ENCODE results near the gene DVL2. TPM values are rescaled to one million over a fixed set of nuclear protein-coding genes. Genes with fewer than 3 reads are reported as not detected.

The DVL2 gene
- total RNA-seq, 4 donors from 2014 or later: 34.5 to 55.5 (median 43.7) TPM

GRCh38 chr17:7238420-7239090 is 4.2 kb upstream of the DVL2 start:
- DNase-seq (ENCODE audit: extremely low spot score): no peak
- WGBS: under 1% methylated on average over 31 of the region's 39 CpGs
- H3K4me1 ChIP-seq: peaks cover 37 to 63% (median 61%) of the 10 kb centered on the region in 4 donors

GRCh38 chr17:7237761-7238419 is 3.6 kb upstream of the DVL2 start:
- no peak for DNase-seq (ENCODE audit: extremely low spot score)
- peaks cover 38 to 64% (median 62%) of the 10 kb centered on the region in 4 donors for H3K4me1 ChIP-seq
- H3K9me3 ChIP-seq: no peaks in the 10 kb centered on the region
- H3K27ac ChIP-seq (replicated peaks in 1 of 4): peak overlapping the region; percentile 89 to 97 (median 96)
- intact Hi-C loops (cut with DNase I): no loop called here
- TF ChIP-seq EP300 (IDR thresholded peaks at IDR 0.05): no peak
- peak; percentile 11 to 30 for TF ChIP-seq POLR2AphosphoS5 (IDR thresholded peaks at IDR 0.05)
- 0% methylated on average over 10 of the region's 73 CpGs for WGBS
- H3K4me3 ChIP-seq: peak overlapping the region; percentile 69 to 99 (median 94)
- H3K27me3 ChIP-seq: no peaks in the 10 kb centered on the region
- H3K36me3 ChIP-seq: peaks cover 13 to 37% (median 32%) of the 10 kb centered on the region in 4 donors

More at GRCh38 chr17:7238420-7239090, 4.2 kb upstream of the DVL2 start:
- intact Hi-C loops (cut with DNase I): no loop called here
- Histone ChIP-seq H3K27me3 (no peaks in the 10 kb centered on the region), H3K9me3 (no peaks in the 10 kb centered on the region), H3K27ac (replicated peaks in 1 of 4) (peak overlapping the region; percentile 89 to 97 (median 96)), H3K4me3 (peak overlapping the region; percentile 69 to 99 (median 94)), H3K36me3 (peaks cover 13 to 37% (median 32%) of the 10 kb centered on the region in 4 donors)
- TF ChIP-seq POLR2AphosphoS5 (IDR thresholded peaks at IDR 0.05) (no peak), EP300 (IDR thresholded peaks at IDR 0.05) (no peak)

- H3K4me1 ChIP-seq: peaks cover 43 to 70% (median 68%) of the 10 kb centered on the region in 4 donors
- H3K27me3 ChIP-seq: no peaks in the 10 kb centered on the region
- intact Hi-C loops (cut with DNase I): no loop called here
- 35% methylated on average over 6 of the region's 6 CpGs for WGBS
- TF ChIP-seq POLR2A (IDR thresholded peaks at IDR 0.05; ENCODE audit: low read depth): no peak
- TF ChIP-seq EP300 (IDR thresholded peaks at IDR 0.05): no peak
- TF ChIP-seq, protein P1, sequence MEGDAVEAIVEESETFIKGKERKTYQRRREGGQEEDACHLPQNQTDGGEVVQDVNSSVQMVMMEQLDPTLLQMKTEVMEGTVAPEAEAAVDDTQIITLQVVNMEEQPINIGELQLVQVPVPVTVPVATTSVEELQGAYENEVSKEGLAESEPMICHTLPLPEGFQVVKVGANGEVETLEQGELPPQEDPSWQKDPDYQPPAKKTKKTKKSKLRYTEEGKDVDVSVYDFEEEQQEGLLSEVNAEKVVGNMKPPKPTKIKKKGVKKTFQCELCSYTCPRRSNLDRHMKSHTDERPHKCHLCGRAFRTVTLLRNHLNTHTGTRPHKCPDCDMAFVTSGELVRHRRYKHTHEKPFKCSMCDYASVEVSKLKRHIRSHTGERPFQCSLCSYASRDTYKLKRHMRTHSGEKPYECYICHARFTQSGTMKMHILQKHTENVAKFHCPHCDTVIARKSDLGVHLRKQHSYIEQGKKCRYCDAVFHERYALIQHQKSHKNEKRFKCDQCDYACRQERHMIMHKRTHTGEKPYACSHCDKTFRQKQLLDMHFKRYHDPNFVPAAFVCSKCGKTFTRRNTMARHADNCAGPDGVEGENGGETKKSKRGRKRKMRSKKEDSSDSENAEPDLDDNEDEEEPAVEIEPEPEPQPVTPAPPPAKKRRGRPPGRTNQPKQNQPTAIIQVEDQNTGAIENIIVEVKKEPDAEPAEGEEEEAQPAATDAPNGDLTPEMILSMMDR (IDR thresholded peaks at IDR 0.05): no peak
- TF ChIP-seq POLR2AphosphoS5 (IDR thresholded peaks at IDR 0.05): no peak
- H3K4me3 ChIP-seq: peak overlapping the region; percentile 69 to 99 (median 94)
- DNase-seq (ENCODE audit: extremely low spot score): no peak
- peaks cover 13 to 37% (median 32%) of the 10 kb centered on the region in 4 donors for H3K36me3 ChIP-seq
- peak overlapping the region; percentile 89 to 97 (median 96) for H3K27ac ChIP-seq (replicated peaks in 1 of 4)
- no peaks in the 10 kb centered on the region for H3K9me3 ChIP-seq
Measured at GRCh38 chr17:7237266-7237760, 3.0 kb upstream of the DVL2 start.

DNA sequence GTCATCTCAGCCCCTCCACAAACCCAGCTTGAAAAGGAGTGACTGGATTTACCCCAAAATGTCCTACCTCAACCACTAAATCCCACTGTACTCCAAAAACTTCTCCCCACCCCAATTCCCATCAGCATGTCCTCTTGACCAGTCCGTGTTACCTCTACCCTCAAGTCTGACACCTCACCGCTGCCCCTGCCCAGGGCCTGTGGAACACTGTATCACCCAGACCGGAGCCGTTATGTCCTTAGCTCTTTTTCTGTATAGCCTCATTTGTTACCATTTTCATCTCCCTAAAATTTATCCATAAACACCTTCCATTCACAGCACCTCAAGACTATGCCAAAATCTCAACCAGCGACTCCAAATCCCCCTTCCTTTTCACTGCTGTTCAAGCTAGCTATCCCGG is 2.5 kb upstream of the DVL2 start:
- DNase-seq (ENCODE audit: extremely low spot score): no peak
- H3K27ac ChIP-seq (replicated peaks in 1 of 4): peak overlapping the region; percentile 89 to 97 (median 96)
- H3K36me3 ChIP-seq: peaks cover 13 to 37% (median 32%) of the 10 kb centered on the region in 4 donors
- intact Hi-C loops (cut with DNase I): no loop called here
- H3K9me3 ChIP-seq: no peaks in the 10 kb centered on the region
- 80% methylated on average over 6 of the region's 6 CpGs for WGBS
- H3K4me3 ChIP-seq: peak overlapping the region in 1 of 4 donors; percentile 94
- H3K27me3 ChIP-seq: no peaks in the 10 kb centered on the region
- TF ChIP-seq POLR2AphosphoS5 (IDR thresholded peaks at IDR 0.05) (no peak), EP300 (IDR thresholded peaks at IDR 0.05) (no peak), POLR2A (IDR thresholded peaks at IDR 0.05; ENCODE audit: low read depth) (no peak)
- TF ChIP-seq, protein P1 (IDR thresholded peaks at IDR 0.05): no peak
- H3K4me1 ChIP-seq: peaks cover 43 to 75% (median 73%) of the 10 kb centered on the region in 4 donors

- intact Hi-C loops (cut with DNase I): no loop called here
- peak overlapping the region in 3 of 4 donors; percentile 86 to 97 (median 97) for H3K27ac ChIP-seq (replicated peaks in 1 of 4)
- H3K36me3 ChIP-seq: peaks cover 13 to 32% (median 29%) of the 10 kb centered on the region in 4 donors
- TF ChIP-seq, protein P1 (IDR thresholded peaks at IDR 0.05): no peak
- TF ChIP-seq EP300 (IDR thresholded peaks at IDR 0.05) (no peak), POLR2AphosphoS5 (IDR thresholded peaks at IDR 0.05) (no peak), POLR2A (IDR thresholded peaks at IDR 0.05; ENCODE audit: low read depth) (no peak)
- H3K4me3 ChIP-seq: no peak overlapping the region
- DNase-seq (ENCODE audit: extremely low spot score): no peak
- WGBS: 80% methylated on average over 21 of the region's 22 CpGs
- H3K4me1 ChIP-seq: peaks cover 36 to 76% (median 74%) of the 10 kb centered on the region in 4 donors
- no peaks in the 10 kb centered on the region for H3K27me3 ChIP-seq
- H3K9me3 ChIP-seq: no peaks in the 10 kb centered on the region
Measured at GRCh38 chr17:7235693-7236665, 1.7 kb upstream of the DVL2 start.
